ENCODE data around the gene NECAB2. TPM values are rescaled to one million over a fixed set of nuclear protein-coding genes. Genes with fewer than 3 reads are reported as not detected.

NECAB2 gene
- total and polyA plus RNA-seq, 2 experiments from 2014 or later: 1.6 to 5.1 TPM

DNA sequence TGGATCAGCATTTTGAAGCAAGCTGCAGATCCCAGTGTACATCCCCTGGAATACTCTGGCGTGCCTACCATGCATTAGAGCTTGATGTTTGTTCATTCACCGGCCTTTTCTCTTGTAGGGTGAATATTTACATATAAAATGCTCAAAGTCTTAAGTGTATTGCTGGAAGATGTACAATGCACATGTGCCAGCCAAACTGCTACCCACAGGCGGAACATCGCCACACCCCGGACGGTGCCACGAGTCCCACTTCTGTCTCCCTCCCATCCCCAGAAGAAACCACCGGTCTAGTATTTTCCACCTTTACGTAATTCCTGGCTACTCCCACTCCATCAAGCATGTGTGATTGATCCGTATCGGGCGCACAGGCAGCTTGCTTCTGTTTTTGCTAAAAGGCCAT, 70.4 kb downstream of the NECAB2 start:
- no peak overlapping the region for H2AFZ ChIP-seq
- H3F3A ChIP-seq (replicated peaks; ENCODE audit: low read depth): no peaks in the 10 kb centered on the region
- Mint-ChIP-seq H3K27ac (no peak overlapping the region), H3K4me3 (no peak overlapping the region), H3K27me3 (ENCODE audit: insufficient read depth, low read depth, poor library complexity) (peaks cover 8% of the 10 kb centered on the region), H3K4me1 (peaks cover 12% of the 10 kb centered on the region), H3K36me3 (ENCODE audit: low read depth) (no peaks in the 10 kb centered on the region), H3K9me3 (peaks cover 2% of the 10 kb centered on the region; the same call in 2 of the 3 replicates)
- H3K27ac ChIP-seq (ENCODE audit: low read depth): no peak overlapping the region
- no peak overlapping the region for H3K4me3 ChIP-seq
- H3K9me2 ChIP-seq (ENCODE audit: insufficient read depth): no peaks in the 10 kb centered on the region
- no peak for TF ChIP-seq EZH2phosphoT487 (IDR thresholded peaks at IDR 0.05; ENCODE audit: unreplicated experiment)
- no peak for TF ChIP-seq CTCF (conservative IDR thresholded peaks at IDR 0.05; ENCODE audit: low read depth in 2 of 2)
- TF ChIP-seq STAT1 (IDR thresholded peaks at IDR 0.05; ENCODE audit: unreplicated experiment): no peak
- no peak for TF ChIP-seq ZNF331 (CRISPR knock-in tag; IDR thresholded peaks at IDR 0.05; ENCODE audit: low read depth)
- TF ChIP-seq JUNB (IDR thresholded peaks at IDR 0.05; ENCODE audit: unreplicated experiment): no peak
- TF ChIP-seq, protein P1, sequence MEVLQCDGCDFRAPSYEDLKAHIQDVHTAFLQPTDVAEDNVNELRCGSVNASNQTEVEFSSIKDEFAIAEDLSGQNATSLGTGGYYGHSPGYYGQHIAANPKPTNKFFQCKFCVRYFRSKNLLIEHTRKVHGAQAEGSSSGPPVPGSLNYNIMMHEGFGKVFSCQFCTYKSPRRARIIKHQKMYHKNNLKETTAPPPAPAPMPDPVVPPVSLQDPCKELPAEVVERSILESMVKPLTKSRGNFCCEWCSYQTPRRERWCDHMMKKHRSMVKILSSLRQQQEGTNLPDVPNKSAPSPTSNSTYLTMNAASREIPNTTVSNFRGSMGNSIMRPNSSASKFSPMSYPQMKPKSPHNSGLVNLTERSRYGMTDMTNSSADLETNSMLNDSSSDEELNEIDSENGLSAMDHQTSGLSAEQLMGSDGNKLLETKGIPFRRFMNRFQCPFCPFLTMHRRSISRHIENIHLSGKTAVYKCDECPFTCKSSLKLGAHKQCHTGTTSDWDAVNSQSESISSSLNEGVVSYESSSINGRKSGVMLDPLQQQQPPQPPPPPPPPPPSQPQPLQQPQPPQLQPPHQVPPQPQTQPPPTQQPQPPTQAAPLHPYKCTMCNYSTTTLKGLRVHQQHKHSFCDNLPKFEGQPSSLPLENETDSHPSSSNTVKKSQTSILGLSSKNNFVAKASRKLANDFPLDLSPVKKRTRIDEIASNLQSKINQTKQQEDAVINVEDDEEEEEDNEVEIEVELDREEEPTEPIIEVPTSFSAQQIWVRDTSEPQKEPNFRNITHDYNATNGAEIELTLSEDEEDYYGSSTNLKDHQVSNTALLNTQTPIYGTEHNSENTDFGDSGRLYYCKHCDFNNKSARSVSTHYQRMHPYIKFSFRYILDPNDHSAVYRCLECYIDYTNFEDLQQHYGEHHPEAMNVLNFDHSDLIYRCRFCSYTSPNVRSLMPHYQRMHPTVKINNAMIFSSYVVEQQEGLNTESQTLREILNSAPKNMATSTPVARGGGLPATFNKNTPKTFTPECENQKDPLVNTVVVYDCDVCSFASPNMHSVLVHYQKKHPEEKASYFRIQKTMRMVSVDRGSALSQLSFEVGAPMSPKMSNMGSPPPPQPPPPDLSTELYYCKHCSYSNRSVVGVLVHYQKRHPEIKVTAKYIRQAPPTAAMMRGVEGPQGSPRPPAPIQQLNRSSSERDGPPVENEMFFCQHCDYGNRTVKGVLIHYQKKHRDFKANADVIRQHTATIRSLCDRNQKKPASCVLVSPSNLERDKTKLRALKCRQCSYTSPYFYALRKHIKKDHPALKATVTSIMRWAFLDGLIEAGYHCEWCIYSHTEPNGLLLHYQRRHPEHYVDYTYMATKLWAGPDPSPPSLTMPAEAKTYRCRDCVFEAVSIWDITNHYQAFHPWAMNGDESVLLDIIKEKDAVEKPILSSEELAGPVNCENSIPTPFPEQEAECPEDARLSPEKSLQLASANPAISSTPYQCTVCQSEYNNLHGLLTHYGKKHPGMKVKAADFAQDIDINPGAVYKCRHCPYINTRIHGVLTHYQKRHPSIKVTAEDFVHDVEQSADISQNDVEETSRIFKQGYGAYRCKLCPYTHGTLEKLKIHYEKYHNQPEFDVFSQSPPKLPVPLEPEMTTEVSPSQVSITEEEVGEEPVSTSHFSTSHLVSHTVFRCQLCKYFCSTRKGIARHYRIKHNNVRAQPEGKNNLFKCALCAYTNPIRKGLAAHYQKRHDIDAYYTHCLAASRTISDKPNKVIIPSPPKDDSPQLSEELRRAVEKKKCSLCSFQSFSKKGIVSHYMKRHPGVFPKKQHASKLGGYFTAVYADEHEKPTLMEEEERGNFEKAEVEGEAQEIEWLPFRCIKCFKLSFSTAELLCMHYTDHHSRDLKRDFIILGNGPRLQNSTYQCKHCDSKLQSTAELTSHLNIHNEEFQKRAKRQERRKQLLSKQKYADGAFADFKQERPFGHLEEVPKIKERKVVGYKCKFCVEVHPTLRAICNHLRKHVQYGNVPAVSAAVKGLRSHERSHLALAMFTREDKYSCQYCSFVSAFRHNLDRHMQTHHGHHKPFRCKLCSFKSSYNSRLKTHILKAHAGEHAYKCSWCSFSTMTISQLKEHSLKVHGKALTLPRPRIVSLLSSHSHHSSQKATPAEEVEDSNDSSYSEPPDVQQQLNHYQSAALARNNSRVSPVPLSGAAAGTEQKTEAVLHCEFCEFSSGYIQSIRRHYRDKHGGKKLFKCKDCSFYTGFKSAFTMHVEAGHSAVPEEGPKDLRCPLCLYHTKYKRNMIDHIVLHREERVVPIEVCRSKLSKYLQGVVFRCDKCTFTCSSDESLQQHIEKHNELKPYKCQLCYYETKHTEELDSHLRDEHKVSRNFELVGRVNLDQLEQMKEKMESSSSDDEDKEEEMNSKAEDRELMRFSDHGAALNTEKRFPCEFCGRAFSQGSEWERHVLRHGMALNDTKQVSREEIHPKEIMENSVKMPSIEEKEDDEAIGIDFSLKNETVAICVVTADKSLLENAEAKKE (CRISPR knock-in tag; IDR thresholded peaks at IDR 0.05): no peak
- no peak for TF ChIP-seq POLR2AphosphoS5 (IDR thresholded peaks at IDR 0.05; ENCODE audit: low read depth)
- H3K4me1 ChIP-seq (ENCODE audit: insufficient read depth): peaks cover 3% of the 10 kb centered on the region; the same call in 1 of the 2 replicates
- H3K79me2 ChIP-seq (replicated peaks; ENCODE audit: insufficient read depth): no peaks in the 10 kb centered on the region
- DNase-seq (ENCODE audit: low spot score) (no peak), ATAC-seq (no peak)
- H3K4me2 ChIP-seq: no peak overlapping the region
- no peaks in the 10 kb centered on the region for H3K36me3 ChIP-seq (ENCODE audit: insufficient read depth)
- H3K27me3 ChIP-seq (ENCODE audit: insufficient read depth): no peaks in the 10 kb centered on the region
- no peaks in the 10 kb centered on the region for H4K20me1 ChIP-seq (replicated peaks; ENCODE audit: insufficient read depth)

Measured in GM23338 (cell line).